HAP-1 (cell line): ENCODE results near the gene CFAP107.
"Not testable (repeated sequence)": the region's sequence is repeated elsewhere in the genome, so short reads cannot be mapped to it uniquely, and the experiment has no call there.

Source experiments
- DNase-seq, 2 experiments: peaks; one replicate each; pipeline ENCODE4 v3.0.0-alpha.2; 2016 to 2020; ENCODE audit warnings: low spot score in 2 of 2
- H3K27me3 ChIP-seq: fragments of 250-450 bp; sonication (Bioruptor Pico); 2 replicates; pipeline ENCODE4 v1.5.1; 2020; ENCODE audit warnings: low read depth, mild to moderate bottlenecking, moderate library complexity
- H3K36me3 ChIP-seq: fragments of 250-450 bp; sonication (Bioruptor Pico); replicated peaks from 2 replicates; pipeline ENCODE4 v1.5.1; 2020; ENCODE audit warnings: mild to moderate bottlenecking
- H3K4me1 ChIP-seq: fragments of 250-450 bp; sonication (Bioruptor Pico); 2 replicates; pipeline ENCODE4 v1.5.1; 2020; ENCODE audit warnings: mild to moderate bottlenecking
- H3K4me3 ChIP-seq: fragments of 250-450 bp; sonication (Bioruptor Pico); 2 replicates; pipeline ENCODE4 v1.5.1; 2020; ENCODE audit warnings: mild to moderate bottlenecking, moderate library complexity
- H3K9me3 ChIP-seq: fragments of 250-450 bp; sonication (Bioruptor Pico); 2 replicates; pipeline ENCODE4 v1.5.1; 2020; ENCODE audit warnings: mild to moderate bottlenecking, moderate library complexity
- in situ Hi-C: fragments of 300-500 bp; cut with MboI; formaldehyde crosslinking; loops from 3 replicates; pipeline ENCODE4 v1.14.3; 2020; ENCODE audit warnings: low sequenced_read_pairs, inconsistent platforms, mixed read lengths

The CFAP107 gene

DNA sequence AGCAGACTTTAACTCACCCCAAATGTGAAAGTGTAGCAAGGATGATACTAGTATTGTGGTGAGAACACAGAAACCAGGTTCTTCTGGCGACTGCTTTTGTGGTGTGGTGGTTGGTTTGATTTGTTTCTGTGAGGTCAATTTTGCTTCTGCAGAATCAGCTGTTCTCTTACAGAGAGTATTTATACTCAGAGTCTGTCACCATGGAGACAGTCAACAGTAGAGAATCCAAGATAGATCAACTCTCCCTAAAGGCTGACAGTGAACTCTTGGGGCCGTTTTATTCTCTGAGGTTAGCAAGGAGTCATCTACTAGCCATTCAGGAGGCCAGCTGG is at the start of gene CFAP107:
CFAP107 (plus strand) TSS at position 209 of the 332 bp plus-strand sequence. CDS start 231 bp downstream, outside the sequence.
- in situ Hi-C loops: no loop called here
- H3K9me3 ChIP-seq: peaks cover 4% of the 10 kb centered on the region; the same call in 1 of the 2 replicates
- H3K36me3 ChIP-seq: no peaks in the 10 kb centered on the region
- no peak for DNase-seq
- H3K27me3 ChIP-seq: no peaks in the 10 kb centered on the region; the same call in 1 of the 2 replicates
- no peak within 1 kb of the TSS for H3K4me3 ChIP-seq
- H3K4me1 ChIP-seq: no peaks in the 10 kb centered on the region

GRCh38 chr1:12696658-12697057 is 49.3 kb upstream of the CFAP107 start:
- H3K9me3 ChIP-seq: no peaks in the 10 kb centered on the region
- no peaks in the 10 kb centered on the region for H3K4me1 ChIP-seq
- H3K36me3 ChIP-seq: no peaks in the 10 kb centered on the region
- no peak overlapping the region for H3K4me3 ChIP-seq
- no peak for DNase-seq
- in situ Hi-C loops: no loop called here
- H3K27me3 ChIP-seq: no peaks in the 10 kb centered on the region

DNA sequence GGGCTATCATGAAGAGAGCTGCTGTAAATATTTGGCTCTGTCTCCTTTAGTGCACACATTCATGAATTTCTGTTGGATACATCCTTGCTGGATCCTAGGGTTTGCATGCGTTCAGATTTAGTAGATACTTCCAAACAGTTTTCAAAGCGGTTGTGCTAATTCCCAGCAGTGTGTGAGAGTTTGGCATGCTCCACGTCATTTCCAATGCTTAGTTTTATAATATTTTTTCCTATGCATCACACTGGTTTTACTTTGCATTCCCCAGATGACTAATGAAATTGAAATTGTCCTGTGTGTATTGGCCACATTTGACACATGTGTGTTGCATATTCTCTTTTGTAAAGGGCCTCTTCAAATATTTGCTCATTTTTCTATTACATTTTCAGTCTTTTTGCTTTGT is 48.6 kb upstream of the CFAP107 start:
- Histone ChIP-seq H3K27me3 (no peaks in the 10 kb centered on the region), H3K36me3 (no peaks in the 10 kb centered on the region), H3K4me3 (no peak overlapping the region), H3K4me1 (no peaks in the 10 kb centered on the region), H3K9me3 (no peaks in the 10 kb centered on the region)
- in situ Hi-C loops: no loop called here
- DNase-seq: no peak

GRCh38 chr1:12703821-12704451 is 42.1 kb upstream of the CFAP107 start:
- Histone ChIP-seq H3K9me3 (no peaks in the 10 kb centered on the region), H3K27me3 (no peaks in the 10 kb centered on the region), H3K4me1 (no peaks in the 10 kb centered on the region), H3K36me3 (no peaks in the 10 kb centered on the region), H3K4me3 (no peak overlapping the region)
- DNase-seq: no peak
- in situ Hi-C loops: no loop called here

DNA sequence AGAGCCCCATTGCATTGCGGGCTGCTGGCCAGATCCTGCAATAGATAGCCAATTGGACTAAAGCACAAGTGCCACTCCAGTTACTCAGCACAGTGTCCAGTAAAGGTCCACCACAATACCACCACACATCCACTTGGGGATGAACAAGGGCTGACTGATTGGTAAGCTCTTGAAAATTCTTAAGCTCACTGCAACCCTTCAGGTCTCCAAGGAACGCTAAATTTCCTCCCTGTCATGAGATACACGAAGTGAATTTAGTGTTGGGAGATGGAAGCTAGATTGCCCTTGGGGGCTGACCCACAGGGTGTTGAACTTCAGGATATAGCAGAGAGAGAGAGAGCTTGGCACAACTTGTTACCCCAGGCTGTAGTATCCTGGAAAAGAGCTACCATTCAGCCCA is 39.9 kb upstream of the CFAP107 start:
- H3K27me3 ChIP-seq: no peaks in the 10 kb centered on the region
- H3K9me3 ChIP-seq: no peaks in the 10 kb centered on the region
- no peaks in the 10 kb centered on the region for H3K36me3 ChIP-seq
- no peaks in the 10 kb centered on the region for H3K4me1 ChIP-seq
- H3K4me3 ChIP-seq: no peak overlapping the region
- DNase-seq: no peak
- in situ Hi-C loops: no loop called here

GRCh38 chr1:12708396-12709090 is 37.5 kb upstream of the CFAP107 start:
- H3K4me1 ChIP-seq: no peaks in the 10 kb centered on the region
- H3K9me3 ChIP-seq: no peaks in the 10 kb centered on the region
- DNase-seq: no peak
- no peaks in the 10 kb centered on the region for H3K36me3 ChIP-seq
- no peaks in the 10 kb centered on the region for H3K27me3 ChIP-seq
- in situ Hi-C loops: no loop called here
- no peak overlapping the region for H3K4me3 ChIP-seq

DNA sequence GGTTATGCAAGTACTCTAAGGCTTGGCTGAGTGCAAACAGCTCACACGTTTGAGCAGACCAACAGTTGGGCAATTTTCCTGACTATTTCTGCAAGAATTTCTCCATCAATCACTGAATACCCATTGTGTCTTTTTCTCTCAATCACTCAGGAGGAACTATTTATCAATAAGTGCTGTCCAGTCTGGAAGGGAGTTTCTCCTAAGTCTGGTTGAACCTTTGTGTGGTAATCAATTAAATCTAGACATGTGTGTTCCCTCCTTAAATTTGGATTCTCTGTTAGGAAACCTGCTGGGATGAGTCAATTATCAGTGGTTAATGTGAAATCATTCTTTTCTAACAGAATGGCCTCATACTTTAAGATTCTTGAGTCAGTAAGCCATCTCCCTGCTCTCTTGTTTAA is 36.9 kb upstream of the CFAP107 start:
- no peaks in the 10 kb centered on the region for H3K9me3 ChIP-seq
- in situ Hi-C loops: no loop called here
- H3K4me1 ChIP-seq: no peaks in the 10 kb centered on the region
- no peaks in the 10 kb centered on the region for H3K36me3 ChIP-seq
- no peaks in the 10 kb centered on the region for H3K27me3 ChIP-seq
- H3K4me3 ChIP-seq: no peak overlapping the region
- DNase-seq: no peak

GRCh38 chr1:12709696-12710095 is 36.3 kb upstream of the CFAP107 start:
- H3K4me1 ChIP-seq: no peaks in the 10 kb centered on the region
- no peaks in the 10 kb centered on the region for H3K27me3 ChIP-seq
- in situ Hi-C loops: no loop called here
- DNase-seq: no peak
- H3K4me3 ChIP-seq: no peak overlapping the region
- H3K36me3 ChIP-seq: no peaks in the 10 kb centered on the region
- H3K9me3 ChIP-seq: no peaks in the 10 kb centered on the region

GRCh38 chr1:12711536-12711935 is 34.5 kb upstream of the CFAP107 start:
- Histone ChIP-seq H3K9me3 (no peaks in the 10 kb centered on the region), H3K4me3 (no peak overlapping the region), H3K4me1 (no peaks in the 10 kb centered on the region), H3K36me3 (no peaks in the 10 kb centered on the region), H3K27me3 (no peaks in the 10 kb centered on the region)
- in situ Hi-C loops: no loop called here
- DNase-seq: no peak

- no peak for DNase-seq
- H3K4me1 ChIP-seq: no peaks in the 10 kb centered on the region
- H3K9me3 ChIP-seq: no peaks in the 10 kb centered on the region
- in situ Hi-C loops: no loop called here
- no peaks in the 10 kb centered on the region for H3K36me3 ChIP-seq
- H3K27me3 ChIP-seq: no peaks in the 10 kb centered on the region
- no peak overlapping the region for H3K4me3 ChIP-seq
Observed at GRCh38 chr1:12712076-12712475, 33.9 kb upstream of the CFAP107 start.

DNA sequence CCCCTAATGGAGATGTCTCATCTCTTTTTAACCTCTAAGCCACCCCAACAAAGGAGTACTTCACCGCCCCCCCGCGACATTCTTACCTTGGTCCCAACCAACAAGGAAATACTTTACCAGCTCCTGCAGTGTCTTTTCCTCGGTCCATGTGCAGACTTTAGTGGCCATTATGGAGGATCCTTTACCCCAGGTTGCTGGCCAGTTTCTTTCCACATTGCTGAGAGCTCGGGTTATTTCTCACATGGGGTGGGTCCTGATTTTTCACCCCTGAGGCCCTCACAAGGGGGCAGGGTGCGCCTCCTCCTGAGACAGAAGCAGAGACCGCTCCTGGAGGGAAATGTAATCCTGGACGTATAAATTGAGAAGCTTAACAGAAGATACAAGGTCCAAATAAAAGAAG is 33.1 kb upstream of the CFAP107 start:
- DNase-seq: no peak
- Histone ChIP-seq H3K27me3 (no peaks in the 10 kb centered on the region), H3K4me3 (no peak overlapping the region), H3K4me1 (no peaks in the 10 kb centered on the region), H3K36me3 (no peaks in the 10 kb centered on the region), H3K9me3 (no peaks in the 10 kb centered on the region)
- in situ Hi-C loops: no loop called here

DNA sequence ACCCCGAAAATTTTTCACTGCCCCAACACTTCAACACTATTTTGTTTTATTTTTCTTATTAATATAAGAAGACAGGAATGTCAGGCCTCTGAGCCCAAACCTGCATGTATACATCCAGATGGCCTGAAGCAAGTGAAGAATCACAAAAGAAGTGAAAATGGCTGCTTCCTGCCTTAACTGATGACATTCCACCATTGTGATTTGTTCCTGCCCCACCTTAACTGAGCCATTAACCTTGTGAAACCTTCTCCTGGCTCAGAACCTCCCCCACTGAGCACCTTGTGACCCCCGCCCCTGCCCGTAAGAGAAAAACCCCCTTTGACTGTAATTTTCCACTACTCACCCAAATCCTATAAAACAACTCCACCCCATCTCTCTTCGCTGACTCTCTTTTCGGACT is 32.3 kb upstream of the CFAP107 start:
- H3K4me3 ChIP-seq, in situ Hi-C loops, H3K9me3 ChIP-seq, H3K4me1 ChIP-seq, DNase-seq, H3K36me3 ChIP-seq, H3K27me3 ChIP-seq: not testable (repeated sequence)

DNA sequence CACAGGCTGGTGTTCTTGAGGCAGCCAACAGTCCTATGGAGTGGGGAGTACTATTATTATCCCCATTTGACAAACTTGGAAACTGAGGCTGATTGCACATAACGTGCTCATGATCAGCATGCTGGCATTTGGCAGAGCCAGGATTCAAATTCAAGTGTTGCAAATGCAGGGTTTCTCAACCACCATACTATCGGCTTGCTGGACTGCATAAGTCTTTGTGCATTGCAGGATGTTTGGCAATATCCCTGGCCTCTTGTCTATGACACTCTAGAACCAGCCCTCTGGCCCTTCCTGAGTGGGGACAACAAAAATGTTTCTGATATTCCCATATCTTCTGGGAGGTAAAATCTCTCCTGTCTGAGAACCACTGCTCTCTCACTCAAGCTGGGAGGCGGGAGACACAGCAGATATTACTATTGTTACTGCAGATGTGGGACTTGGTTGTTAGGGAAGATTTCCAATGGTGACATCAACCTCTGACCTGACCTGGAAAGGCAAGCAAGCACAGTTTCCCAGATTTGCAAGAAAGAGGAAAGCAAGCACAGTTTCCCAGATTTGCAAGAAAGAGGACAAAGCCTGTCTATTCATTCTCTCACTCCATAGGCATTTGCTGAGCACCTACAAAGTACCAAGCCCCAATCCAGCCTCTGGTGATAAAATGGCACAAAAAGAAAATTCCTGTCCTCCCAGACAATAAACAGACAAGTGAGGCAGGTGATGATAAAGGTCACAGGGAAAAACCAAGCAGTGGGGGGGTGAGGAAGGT is 31.1 kb upstream of the CFAP107 start:
- Histone ChIP-seq H3K4me3 (no peak overlapping the region), H3K27me3 (no peaks in the 10 kb centered on the region), H3K9me3 (no peaks in the 10 kb centered on the region), H3K4me1 (no peaks in the 10 kb centered on the region), H3K36me3 (no peaks in the 10 kb centered on the region)
- in situ Hi-C loops: no loop called here
- DNase-seq: no peak

DNA sequence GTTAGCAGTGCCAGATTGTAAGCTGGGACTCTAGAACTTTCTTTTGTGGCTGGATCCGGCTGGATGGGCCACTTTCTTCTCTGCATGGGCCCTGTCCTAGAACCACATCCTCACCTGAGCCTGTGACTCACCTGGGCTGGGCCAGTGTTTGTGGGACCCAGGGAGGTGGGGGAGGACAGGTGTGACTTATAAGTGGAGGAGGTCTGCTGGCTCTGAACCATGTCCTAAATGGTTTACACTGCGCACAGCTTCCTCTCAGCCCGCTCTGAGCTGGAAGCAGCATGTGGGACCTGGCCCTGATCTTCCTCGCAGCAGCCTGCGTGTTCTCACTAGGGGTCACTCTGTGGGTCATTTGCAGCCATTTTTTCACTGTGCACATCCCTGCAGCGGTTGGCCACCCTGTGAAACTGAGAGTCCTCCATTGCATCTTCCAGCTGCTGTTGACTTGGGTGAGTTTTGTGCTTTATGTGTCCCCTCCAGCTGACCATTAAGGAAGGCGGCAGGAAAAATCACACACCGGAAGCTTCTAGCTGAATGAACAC is 30.0 kb upstream of the CFAP107 start, which contains the start of gene AADACL3:
AADACL3 (plus strand) TSS at position 215 of the 542 bp plus-strand sequence; CDS start at position 282, 67 bp downstream.
- Histone ChIP-seq H3K4me3 (no peak within 1 kb of the TSS), H3K36me3 (no peaks in the 10 kb centered on the region), H3K27me3 (0 out of 2 replicates have a peak, but pooled peaks cover 2% of the 10 kb centered on the region), H3K9me3 (no peaks in the 10 kb centered on the region), H3K4me1 (no peaks in the 10 kb centered on the region)
- in situ Hi-C loops: no loop called here
- no peak for DNase-seq
